CD4-positive, CD25-positive, alpha-beta regulatory T cell (primary cell): ENCODE results near the gene PDPK1. TPM values are rescaled to one million over a fixed set of nuclear protein-coding genes. Genes with fewer than 3 reads are reported as not detected.
"Not testable (repeated sequence)": the region's sequence is repeated elsewhere in the genome, so short reads cannot be mapped to it uniquely, and the experiment has no call there.

Experiments used
- ATAC-seq, 2 donors: fragments of 150-1000 bp; cut with Tn5 transposase; one replicate each; pipeline ENCODE4 v1.10.0; 2021; ENCODE audit warnings: low read depth in 2 of 2, moderate number of reproducible peaks in 2 of 2, moderate library complexity in 1 of 2
- DNase-seq, 3 donors: peaks; one replicate each; pipeline versions ENCODE4 v3.0.0 to v3.0.0-alpha.2; 2012 to 2022; ENCODE audit warnings: mixed read lengths in 1 of 3
- H3K27ac ChIP-seq: one replicate; pipeline ENCODE4 v1.7.0; 2013; ENCODE audit warnings: mild to moderate bottlenecking, low read length; ENCODE audit not compliant: insufficient read depth, poor library complexity, severe bottlenecking
- H3K27me3 ChIP-seq: one replicate; pipeline ENCODE4 v1.7.0; 2013; ENCODE audit warnings: low read length; ENCODE audit not compliant: control insufficient read depth, insufficient read depth
- H3K36me3 ChIP-seq: one replicate; pipeline ENCODE4 v1.7.0; 2013; ENCODE audit warnings: mild to moderate bottlenecking, low read length, moderate library complexity; ENCODE audit not compliant: control insufficient read depth, insufficient read depth
- H3K4me1 ChIP-seq: 2 replicates; pipeline ENCODE4 v1.7.0; 2013; ENCODE audit warnings: mild to moderate bottlenecking, low read length; ENCODE audit not compliant: insufficient read depth, control insufficient read depth, poor library complexity, severe bottlenecking
- H3K4me3 ChIP-seq: one replicate; pipeline ENCODE4 v1.7.0; 2013; ENCODE audit warnings: low read depth, mild to moderate bottlenecking, low read length, moderate library complexity
- H3K9me3 ChIP-seq, 2 experiments: 1 replicate in 1 of 2; 2 replicates in 1 of 2; pipeline ENCODE4 v1.7.0; 2013; ENCODE audit warnings: low read length in 2 of 2, mild to moderate bottlenecking in 1 of 2, moderate library complexity in 1 of 2; ENCODE audit not compliant: control insufficient read depth in 2 of 2
- H3K27ac Mint-ChIP-seq, 3 donors: one replicate each; pipeline ENCODE4 v1.8.0; 2020 to 2022; ENCODE audit warnings: mild to moderate bottlenecking in 3 of 3, mixed read lengths in 3 of 3, moderate library complexity in 2 of 3
- H3K27me3 Mint-ChIP-seq: one replicate; pipeline ENCODE4 v1.8.0; 2022; ENCODE audit warnings: mild to moderate bottlenecking, mixed read lengths
- H3K36me3 Mint-ChIP-seq: one replicate; pipeline ENCODE4 v1.8.0; 2020; ENCODE audit warnings: mixed read lengths
- H3K4me1 Mint-ChIP-seq, 4 donors: one replicate each; pipeline ENCODE4 v1.8.0; 2020 to 2022; ENCODE audit warnings: mixed read lengths in 4 of 4, mild to moderate bottlenecking in 1 of 4
- H3K4me3 Mint-ChIP-seq, 4 donors: one replicate each; pipeline ENCODE4 v1.8.0; 2020 to 2022; ENCODE audit warnings: mild to moderate bottlenecking in 4 of 4, mixed read lengths in 4 of 4, moderate library complexity in 3 of 4
- H3K9me3 Mint-ChIP-seq, 7 donors: one replicate each; pipeline ENCODE4 v1.8.0; 2020 to 2022; ENCODE audit warnings: mixed read lengths in 7 of 7, mild to moderate bottlenecking in 3 of 7, moderate library complexity in 2 of 7
- polyA plus RNA-seq, 4 donors: library from polyadenylated mRNA; unstranded; fragments of 300-500 nt; fragmentation: Illumina TruSeq; gene quantifications; one replicate each; pipeline ENCODE4 v1.2.3, GENCODE V29; 2021
- total RNA-seq: library from RNA; stranded (reverse); gene quantifications from one replicate; pipeline ENCODE4 v1.2.3, GENCODE V29; 2022

The PDPK1 gene
- total and polyA plus RNA-seq, 5 donors from 2014 or later, result 28.0 to 57.4 (median 30.5) TPM

DNA sequence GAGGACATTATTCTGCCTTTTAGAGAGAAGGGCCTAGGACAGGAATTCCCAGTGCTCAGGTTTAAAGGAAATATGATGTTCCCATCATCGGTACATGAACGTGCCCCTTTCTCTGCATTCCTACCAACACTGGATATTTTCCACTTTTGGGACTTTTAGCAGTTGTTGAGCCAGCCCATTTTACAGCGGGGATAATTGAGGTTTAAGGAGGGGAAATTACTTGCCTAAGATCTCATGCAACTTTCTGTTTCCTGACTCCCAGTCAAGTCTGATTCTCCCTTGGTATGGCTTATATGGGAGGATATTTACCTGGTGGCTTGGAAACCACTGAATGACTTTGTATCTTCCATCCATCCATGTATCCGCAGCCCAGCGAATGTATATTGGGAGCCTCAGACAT lies 3.5 kb upstream of the PDPK1 start:
- H3K4me1 Mint-ChIP-seq, result peaks cover 2 to 37% (median 22%) of the 10 kb centered on the region in 4 donors
- not testable (repeated sequence) for H3K36me3 Mint-ChIP-seq, H3K36me3 ChIP-seq, H3K27me3 ChIP-seq, H3K9me3 ChIP-seq, ATAC-seq, H3K9me3 Mint-ChIP-seq, H3K27ac ChIP-seq, DNase-seq, H3K4me3 ChIP-seq
- peaks cover 15% of the 10 kb centered on the region for H3K27me3 Mint-ChIP-seq
- peaks cover 30% of the 10 kb centered on the region for H3K4me1 ChIP-seq
- H3K27ac Mint-ChIP-seq, result peak overlapping the region in 2 of 3 donors; percentile 85 to 93
- H3K4me3 Mint-ChIP-seq, result peak overlapping the region; percentile 74 to 92 (median 76)

DNA sequence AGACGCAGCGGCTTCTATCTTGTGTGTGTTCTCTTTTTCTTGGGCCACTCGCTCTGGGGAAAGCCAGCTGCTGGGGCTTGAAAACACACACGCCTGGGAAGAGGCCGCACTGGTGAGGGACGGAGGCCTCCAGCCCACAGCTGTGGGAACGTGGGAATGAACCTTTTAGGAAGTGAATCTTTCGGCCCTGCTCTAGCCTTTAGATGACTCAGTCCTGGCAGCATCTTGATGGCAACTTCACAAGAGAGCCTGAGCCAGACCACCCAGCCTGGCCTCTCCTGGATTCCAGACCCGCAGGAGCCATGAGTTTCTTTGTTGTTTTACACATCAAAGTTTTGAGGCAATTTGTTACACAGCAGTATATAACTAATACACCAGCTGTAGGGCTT lies 2.2 kb upstream of the PDPK1 start:
- no peak overlapping the region for H3K4me3 ChIP-seq
- H3K9me3 Mint-ChIP-seq, result no peaks in the 10 kb centered on the region
- no peaks in the 10 kb centered on the region for H3K36me3 Mint-ChIP-seq
- peak overlapping the region in 3 of 4 donors; percentile 21 to 92 (median 62) for H3K4me3 Mint-ChIP-seq
- DNase-seq, result no peak
- H3K27me3 ChIP-seq, result no peaks in the 10 kb centered on the region
- peaks cover 4 to 47% (median 30%) of the 10 kb centered on the region in 4 donors for H3K4me1 Mint-ChIP-seq
- ATAC-seq, result no peak
- no peaks in the 10 kb centered on the region for H3K36me3 ChIP-seq
- peaks cover 36% of the 10 kb centered on the region for H3K4me1 ChIP-seq
- H3K9me3 ChIP-seq, result no peaks in the 10 kb centered on the region
- peaks cover 15% of the 10 kb centered on the region for H3K27me3 Mint-ChIP-seq
- H3K27ac ChIP-seq, result no peak overlapping the region
- no peak overlapping the region for H3K27ac Mint-ChIP-seq

DNA sequence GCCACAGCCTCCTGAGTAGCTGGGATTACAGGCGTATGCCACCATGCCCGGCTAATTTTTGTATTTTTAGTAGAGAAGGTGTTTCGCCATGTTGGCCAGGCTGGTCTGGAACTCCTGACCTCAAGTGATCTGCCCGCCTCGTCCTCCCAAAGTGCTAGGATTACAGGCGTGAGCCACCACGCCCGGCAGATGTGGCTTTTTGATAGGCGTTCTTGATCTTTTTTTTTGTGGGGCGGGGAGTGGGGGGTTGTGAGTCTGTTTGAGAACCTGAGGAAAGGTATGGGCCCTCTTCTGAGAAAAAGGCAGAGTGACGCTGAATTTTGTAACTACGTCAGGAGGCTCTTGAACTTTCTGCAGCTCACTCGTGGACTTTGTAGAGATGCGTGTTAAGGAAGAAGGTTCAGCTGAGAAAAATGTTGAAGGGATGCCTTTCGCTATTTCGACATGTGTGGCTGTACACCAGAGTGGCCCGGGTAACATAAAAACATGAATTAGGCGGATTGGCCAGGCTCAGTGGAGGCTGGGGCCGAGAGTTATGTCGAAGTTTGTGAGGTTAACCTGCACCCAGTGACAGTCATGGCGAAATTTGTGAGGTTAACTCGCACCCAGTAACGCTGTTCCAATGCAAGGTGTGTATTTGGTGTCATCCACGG lies 1.5 kb downstream of the PDPK1 start:
- not testable (repeated sequence) for H3K9me3 ChIP-seq, H3K27me3 Mint-ChIP-seq, H3K27me3 ChIP-seq, H3K36me3 Mint-ChIP-seq, H3K27ac ChIP-seq, H3K36me3 ChIP-seq, DNase-seq, ATAC-seq, H3K9me3 Mint-ChIP-seq
- peak overlapping the region; percentile 15 for H3K4me3 ChIP-seq
- Mint-ChIP-seq H3K4me3 (peak overlapping the region; percentile 86 to 92 (median 88)), H3K27ac (peak overlapping the region in 1 of 3 donors; percentile 73), H3K4me1 (peaks cover 4 to 47% (median 31%) of the 10 kb centered on the region in 4 donors)
- H3K4me1 ChIP-seq, result peaks cover 27% of the 10 kb centered on the region

DNA sequence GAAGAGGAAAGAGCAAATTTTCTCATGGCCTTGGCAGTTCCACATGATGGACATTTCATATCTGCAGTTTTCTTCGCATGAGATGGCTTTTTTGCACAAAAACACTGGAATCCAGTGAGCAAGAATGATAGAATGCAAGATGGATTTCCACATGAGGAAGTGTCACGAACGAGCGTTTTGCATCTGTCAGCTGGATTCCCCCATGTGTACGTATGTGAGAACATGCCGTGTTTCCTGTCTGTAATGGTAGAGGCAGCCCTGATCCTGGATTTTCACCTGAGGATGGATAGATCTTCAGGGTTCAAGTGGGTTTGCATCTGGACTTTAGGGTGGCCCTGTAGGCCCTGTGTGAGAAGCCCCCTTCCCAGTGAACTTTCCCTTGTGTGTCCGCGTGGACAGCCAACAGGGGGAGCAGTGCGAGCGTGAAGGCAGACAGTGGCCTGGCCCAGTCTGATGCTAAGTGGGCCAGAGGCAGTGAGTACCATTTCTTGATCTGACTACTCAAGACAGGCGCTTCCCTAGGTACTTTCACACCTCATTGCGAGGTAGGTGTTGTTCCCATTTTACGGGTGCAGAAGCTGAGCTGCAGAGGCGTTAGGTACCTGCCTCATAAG lies 2.1 kb downstream of the PDPK1 start:
- not testable (repeated sequence) for H3K4me3 ChIP-seq, DNase-seq
- peaks cover 4 to 50% (median 31%) of the 10 kb centered on the region in 4 donors for H3K4me1 Mint-ChIP-seq

DNA sequence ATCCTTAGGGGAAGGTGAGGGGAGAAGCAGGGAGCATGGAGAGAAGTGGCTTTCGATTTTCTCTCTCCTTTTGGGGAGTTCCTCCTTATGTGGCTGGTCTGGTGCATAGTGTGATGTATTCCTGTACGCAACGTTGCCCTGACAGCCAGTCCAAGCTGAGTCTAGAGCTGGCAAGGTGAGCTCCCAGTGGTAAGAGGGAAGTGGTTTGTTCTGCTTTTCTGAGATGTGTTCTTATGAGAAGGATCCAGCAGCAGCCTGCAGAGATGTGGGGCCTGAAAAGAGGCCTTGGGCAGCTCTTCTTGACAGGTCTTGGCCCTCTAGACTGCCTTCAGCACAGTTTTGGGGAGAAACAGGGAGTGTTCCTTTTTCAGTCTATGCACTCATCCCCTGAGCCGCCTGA lies 3.1 kb downstream of the PDPK1 start:
- H3K4me3 ChIP-seq, H3K36me3 Mint-ChIP-seq, H3K9me3 ChIP-seq, ATAC-seq, H3K9me3 Mint-ChIP-seq, H3K36me3 ChIP-seq, DNase-seq, H3K27ac ChIP-seq, H3K27me3 Mint-ChIP-seq, H3K27me3 ChIP-seq: not testable (repeated sequence)
- peaks cover 27% of the 10 kb centered on the region for H3K4me1 ChIP-seq
- peaks cover 4 to 58% (median 34%) of the 10 kb centered on the region in 4 donors for H3K4me1 Mint-ChIP-seq
- H3K27ac Mint-ChIP-seq, result peak overlapping the region in 2 of 3 donors; percentile 62 to 83
- H3K4me3 Mint-ChIP-seq, result peak overlapping the region; percentile 53 to 89 (median 58)

More for the DNA sequence above, 2.1 kb downstream of the PDPK1 start:
- not testable (repeated sequence) for H3K9me3 Mint-ChIP-seq, ATAC-seq, H3K27me3 ChIP-seq, H3K27me3 Mint-ChIP-seq, H3K27ac ChIP-seq, H3K9me3 ChIP-seq, H3K36me3 ChIP-seq, H3K36me3 Mint-ChIP-seq
- H3K4me1 ChIP-seq, result peaks cover 27% of the 10 kb centered on the region
- Mint-ChIP-seq H3K27ac (peak overlapping the region in 1 of 3 donors; percentile 73), H3K4me3 (peak overlapping the region; percentile 86 to 92 (median 88))

DNA sequence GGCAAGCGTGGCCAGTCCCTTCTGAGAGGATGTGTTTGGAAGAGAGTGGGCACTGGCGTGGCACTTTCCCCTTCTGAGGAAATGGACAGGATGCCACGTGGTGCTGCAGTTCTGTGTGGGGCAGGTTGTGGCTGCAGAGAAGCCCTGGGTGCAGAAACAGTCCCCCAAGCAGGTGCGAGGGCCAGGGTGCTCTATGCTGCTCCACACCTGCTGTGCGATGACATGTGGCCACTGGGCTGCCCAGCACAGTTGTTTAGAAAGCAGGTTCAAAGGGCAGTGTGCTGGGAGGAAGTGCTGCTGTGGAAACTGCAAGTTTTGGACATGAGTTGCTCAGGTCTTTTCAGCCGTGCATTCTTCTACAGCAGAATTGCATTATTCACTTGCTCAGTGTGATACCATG lies 3.6 kb downstream of the PDPK1 start:
- H3K27me3 ChIP-seq, H3K9me3 ChIP-seq, DNase-seq, H3K27ac ChIP-seq, ATAC-seq, H3K36me3 Mint-ChIP-seq, H3K27me3 Mint-ChIP-seq, H3K9me3 Mint-ChIP-seq, H3K36me3 ChIP-seq, H3K4me3 ChIP-seq: not testable (repeated sequence)
- peaks cover 27% of the 10 kb centered on the region for H3K4me1 ChIP-seq
- Mint-ChIP-seq H3K4me1 (peaks cover 4 to 61% (median 33%) of the 10 kb centered on the region in 4 donors), H3K27ac (peak overlapping the region in 2 of 3 donors; percentile 62 to 83), H3K4me3 (peak overlapping the region; percentile 15 to 89 (median 53))

DNA sequence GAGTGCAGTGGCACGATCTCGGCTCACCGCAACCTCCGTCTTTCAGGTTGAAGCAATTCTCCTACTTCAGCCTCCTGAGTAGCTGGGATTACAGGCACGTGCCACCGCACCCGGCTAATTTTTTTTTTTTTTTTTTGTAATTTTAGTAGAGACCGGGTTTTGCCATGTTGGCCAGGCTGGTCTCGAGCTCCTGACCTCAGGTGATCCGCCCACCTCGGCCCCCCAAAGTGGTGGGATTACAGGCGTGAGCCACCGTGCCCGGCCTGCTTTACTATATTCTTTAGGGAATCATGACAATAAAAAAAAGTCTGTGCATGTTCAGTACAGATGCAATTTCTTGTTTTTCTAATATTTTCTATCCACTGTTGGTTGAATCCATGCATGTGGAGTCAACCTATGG lies 6.0 kb downstream of the PDPK1 start:
- not testable (repeated sequence) for H3K27ac Mint-ChIP-seq, ATAC-seq, H3K36me3 Mint-ChIP-seq, H3K9me3 ChIP-seq, DNase-seq, H3K4me3 ChIP-seq, H3K27me3 ChIP-seq, H3K9me3 Mint-ChIP-seq, H3K27me3 Mint-ChIP-seq, H3K27ac ChIP-seq, H3K36me3 ChIP-seq
- peak overlapping the region in 1 of 4 donors; percentile 12 for H3K4me3 Mint-ChIP-seq
- H3K4me1 ChIP-seq, result peaks cover 20% of the 10 kb centered on the region
- peaks cover 4 to 57% (median 30%) of the 10 kb centered on the region in 4 donors for H3K4me1 Mint-ChIP-seq
